Ovary (tissue), 3 donors: ENCODE data around the gene GCK.

Experiments used
- EP300 ChIP-seq: sonication (generic); formaldehyde crosslinking; IDR thresholded peaks from one replicate; pipeline ENCODE4 v1.6.1; 2017; ENCODE audit warnings: antibody characterized with exemption
- POLR2A ChIP-seq: fragments of 450-650 bp; IDR thresholded peaks from one replicate; pipeline ENCODE4 v1.6.1; 2017; ENCODE audit warnings: antibody characterized with exemption, mild to moderate bottlenecking, moderate library complexity
- TF ChIP-seq, protein P1 (sequence below), 3 donors: fragments of 450-650 bp in 2 of 3; fragments of 200-600 bp in 1 of 3; IDR thresholded peaks; one replicate each; pipeline versions ENCODE4 v1.5.1 to v1.8.0; 2016 to 2022; ENCODE audit warnings: antibody characterized with exemption in 3 of 3, mild to moderate bottlenecking in 1 of 3
- donor health status: DM: no; HTN: no; CAD: no.

DNA sequence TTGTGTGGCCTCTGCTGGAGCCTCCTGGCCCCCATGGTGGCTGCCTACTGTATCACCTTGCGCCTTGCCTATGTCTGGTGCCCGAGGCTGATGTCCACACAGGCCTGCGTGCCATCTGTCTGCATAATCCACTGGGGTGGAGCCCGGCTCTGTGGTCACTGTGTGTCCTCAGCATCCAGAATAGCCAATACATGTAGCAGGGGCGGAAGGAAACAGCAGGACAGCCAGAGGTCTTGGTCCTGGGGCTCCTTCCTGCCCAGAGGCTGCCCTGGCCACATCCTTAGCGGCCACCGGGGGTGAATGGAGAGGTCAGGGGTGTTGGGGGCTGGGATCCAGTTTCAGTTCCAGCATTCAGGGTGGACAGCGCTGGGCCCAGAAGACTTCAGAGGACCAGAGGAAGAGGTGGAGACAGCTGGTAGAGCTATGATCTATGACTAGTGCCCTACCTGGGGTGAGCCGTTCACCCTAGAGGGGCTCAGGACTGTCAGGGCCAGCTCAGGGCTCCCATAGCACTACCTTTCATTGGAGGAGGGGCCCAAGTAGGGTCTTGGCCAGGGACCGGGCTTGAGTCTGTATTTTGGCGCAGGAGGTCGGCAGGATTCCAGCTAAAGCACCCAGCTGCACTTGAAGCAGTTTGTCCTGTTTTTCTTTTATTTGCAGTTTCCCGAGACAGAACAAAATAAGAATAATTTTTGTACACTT, 27.4 kb upstream of the GCK start:
- TF ChIP-seq POLR2A (no peak), EP300 (no peak)
- TF ChIP-seq, protein P1, sequence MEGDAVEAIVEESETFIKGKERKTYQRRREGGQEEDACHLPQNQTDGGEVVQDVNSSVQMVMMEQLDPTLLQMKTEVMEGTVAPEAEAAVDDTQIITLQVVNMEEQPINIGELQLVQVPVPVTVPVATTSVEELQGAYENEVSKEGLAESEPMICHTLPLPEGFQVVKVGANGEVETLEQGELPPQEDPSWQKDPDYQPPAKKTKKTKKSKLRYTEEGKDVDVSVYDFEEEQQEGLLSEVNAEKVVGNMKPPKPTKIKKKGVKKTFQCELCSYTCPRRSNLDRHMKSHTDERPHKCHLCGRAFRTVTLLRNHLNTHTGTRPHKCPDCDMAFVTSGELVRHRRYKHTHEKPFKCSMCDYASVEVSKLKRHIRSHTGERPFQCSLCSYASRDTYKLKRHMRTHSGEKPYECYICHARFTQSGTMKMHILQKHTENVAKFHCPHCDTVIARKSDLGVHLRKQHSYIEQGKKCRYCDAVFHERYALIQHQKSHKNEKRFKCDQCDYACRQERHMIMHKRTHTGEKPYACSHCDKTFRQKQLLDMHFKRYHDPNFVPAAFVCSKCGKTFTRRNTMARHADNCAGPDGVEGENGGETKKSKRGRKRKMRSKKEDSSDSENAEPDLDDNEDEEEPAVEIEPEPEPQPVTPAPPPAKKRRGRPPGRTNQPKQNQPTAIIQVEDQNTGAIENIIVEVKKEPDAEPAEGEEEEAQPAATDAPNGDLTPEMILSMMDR (IDR thresholded peaks at IDR 0.05): no peak
